HEK293 (cell line): ENCODE data around the gene VSTM2L.

Experiments
- ZNF16 ChIP-seq: fragments of 450-650 bp; formaldehyde crosslinking; IDR thresholded peaks from 2 replicates; pipeline ENCODE4 v1.5.1; 2016; ENCODE audit warnings: low read depth, missing biosample characterization, missing genetic modification characterization
- ZNF777 ChIP-seq: fragments of 450-650 bp; formaldehyde crosslinking; IDR thresholded peaks from 2 replicates; pipeline ENCODE4 v1.5.1; 2017; ENCODE audit warnings: missing biosample characterization, missing genetic modification characterization, borderline replicate concordance

GRCh38 chr20:37970856-37971245, 67.9 kb downstream of the VSTM2L start:
- no peak for TF ChIP-seq ZNF777 (tag by site-specific recombination)
- no peak for TF ChIP-seq ZNF16
